NCI-H2107 (cell line): ENCODE measurements around the gene SEC61B.
A peak's percentile ranks its signal among the peaks of the same experiment; 100 is the strongest.

ENCODE experiments used
- DNase-seq: peaks from one replicate; lab custom pipeline; 2025; lab: John Stamatoyannopoulos, UW

Gene SEC61B

GRCh38 chr9:99221621-99222415 is at the start of gene SEC61B, which contains the start of gene ALG2:
TSS of gene SEC61B (plus strand) at chr9:99222282. CDS start at chr9:99222364, 82 bp downstream.
TSS of gene ALG2 (minus strand) at chr9:99221942. CDS start at chr9:99221894, 48 bp downstream.
- peak; percentile 69 for DNase-seq

GRCh38 chr9:99173570-99174504 is 48.2 kb upstream of the SEC61B start:
- no peak for DNase-seq

GRCh38 chr9:99176527-99177013 is 45.5 kb upstream of the SEC61B start:
- DNase-seq, result no peak

- DNase-seq, result no peak
These were observed 44.3 kb upstream of the SEC61B start for GRCh38 chr9:99177576-99178366.

GRCh38 chr9:99178912-99179872 is 42.9 kb upstream of the SEC61B start:
- no peak for DNase-seq

- no peak for DNase-seq
These were observed 41.9 kb upstream of the SEC61B start for GRCh38 chr9:99180199-99180598.

GRCh38 chr9:99180662-99181061 is 41.4 kb upstream of the SEC61B start:
- no peak for DNase-seq

GRCh38 chr9:99181206-99181605 is 40.9 kb upstream of the SEC61B start:
- no peak for DNase-seq

GRCh38 chr9:99181621-99182020 is 40.5 kb upstream of the SEC61B start:
- DNase-seq, result no peak

GRCh38 chr9:99182356-99182755 is 39.7 kb upstream of the SEC61B start:
- DNase-seq, result no peak

GRCh38 chr9:99183616-99184015 is 38.5 kb upstream of the SEC61B start:
- no peak for DNase-seq

GRCh38 chr9:99184110-99184474 is 38.0 kb upstream of the SEC61B start:
- no peak for DNase-seq

GRCh38 chr9:99184475-99185347 is 37.4 kb upstream of the SEC61B start:
- peak; percentile 83 for DNase-seq

- no peak for DNase-seq
These were observed 36.8 kb upstream of the SEC61B start for GRCh38 chr9:99185348-99185632.

- no peak for DNase-seq
These were observed 36.1 kb upstream of the SEC61B start for GRCh38 chr9:99185934-99186333.

- no peak for DNase-seq
These were observed 34.8 kb upstream of the SEC61B start for GRCh38 chr9:99187311-99187710.

GRCh38 chr9:99189186-99189585 is 32.9 kb upstream of the SEC61B start:
- no peak for DNase-seq

GRCh38 chr9:99189887-99190596 is 32.0 kb upstream of the SEC61B start:
- no peak for DNase-seq

GRCh38 chr9:99190597-99191283 is 31.3 kb upstream of the SEC61B start:
- DNase-seq, result no peak
